Measurements from ENCODE around the gene METTL4.

GRCh38 chr18:2540575-2540974, 30.7 kb downstream of the METTL4 start:
- TF ChIP-seq CTCF (IDR thresholded peaks at IDR 0.05; ENCODE audit: extremely low read depth in 1 of 2, insufficient read depth in 1 of 2, low read depth in 1 of 2, low read length in 2 of 2) (no peak), JUN (IDR thresholded peaks at IDR 0.05; ENCODE audit: borderline replicate concordance, insufficient read depth, insufficient read length, low read depth) (no peak), POLR2A (IDR thresholded peaks at IDR 0.05; ENCODE audit: low read depth, low read length) (no peak), POLR2AphosphoS5 (IDR thresholded peaks at IDR 0.05; ENCODE audit: insufficient read depth, low read depth, low read length) (no peak)

Measured in endothelial cell of umbilical vein (primary cell).